HG02970 (cell line): ENCODE measurements around the gene TMEM115.

Source experiments
- ATAC-seq: cut with Tn5 transposase; IDR thresholded peaks from one replicate; pipeline ENCODE4 v1.9.1; 2021; ENCODE audit warnings: mild to moderate bottlenecking, moderate library complexity, moderate number of reproducible peaks; ENCODE audit not compliant: unreplicated experiment, low FRiP score

The TMEM115 gene

GRCh38 chr3:50354186-50354764 is 5.0 kb downstream of the TMEM115 start:
- no peak for ATAC-seq

- no peak for ATAC-seq
Measured at GRCh38 chr3:50353245-50354004, 5.9 kb downstream of the TMEM115 start.

GRCh38 chr3:50352781-50353180 is 6.5 kb downstream of the TMEM115 start:
- no peak for ATAC-seq

- ATAC-seq, result no peak
Measured at GRCh38 chr3:50351323-50351697, 8.0 kb downstream of the TMEM115 start.

- ATAC-seq, result peak; percentile 79
Measured at GRCh38 chr3:50350527-50351322, 8.6 kb downstream of the TMEM115 start, which contains the start of the genes CYB561D2 and NPRL2. TSS of gene CYB561D2 (plus strand) at chr3:50350862. CDS start at chr3:50351434, 572 bp downstream. TSS of gene NPRL2 (minus strand) at chr3:50350775. CDS start at chr3:50350652, 123 bp downstream.

GRCh38 chr3:50350213-50350526 is 9.2 kb downstream of the TMEM115 start:
- ATAC-seq, result no peak

- no peak for ATAC-seq
Measured at GRCh38 chr3:50347187-50347813, 12.0 kb downstream of the TMEM115 start.

- no peak for ATAC-seq
Measured at GRCh38 chr3:50345586-50346234, 13.6 kb downstream of the TMEM115 start, which contains the start of gene ZMYND10. TSS of gene ZMYND10 (minus strand) at chr3:50345732. CDS start at chr3:50345579, 153 bp downstream.

GRCh38 chr3:50345008-50345407 is 14.3 kb downstream of the TMEM115 start:
- no peak for ATAC-seq

GRCh38 chr3:50342813-50343633 is 16.3 kb downstream of the TMEM115 start:
- ATAC-seq, result no peak

GRCh38 chr3:50341996-50342650 is 17.2 kb downstream of the TMEM115 start:
- no peak for ATAC-seq

GRCh38 chr3:50341537-50341936 is 17.8 kb downstream of the TMEM115 start:
- no peak for ATAC-seq

GRCh38 chr3:50340448-50341329 is 18.6 kb downstream of the TMEM115 start, which contains the start of gene RASSF1:
TSS of gene RASSF1 (minus strand) at chr3:50340836. CDS start at chr3:50340805, 31 bp downstream.
- no peak for ATAC-seq

- ATAC-seq, result no peak
Measured at GRCh38 chr3:50340147-50340447, 19.2 kb downstream of the TMEM115 start.

GRCh38 chr3:50339485-50340146 is 19.7 kb downstream of the TMEM115 start:
- no peak for ATAC-seq

GRCh38 chr3:50338965-50339364 is 20.4 kb downstream of the TMEM115 start:
- ATAC-seq, result no peak

GRCh38 chr3:50337175-50337861 is 22.0 kb downstream of the TMEM115 start:
- peak; percentile 85 for ATAC-seq
